ENCODE measurements around the gene UGCG.

The UGCG gene

DNA sequence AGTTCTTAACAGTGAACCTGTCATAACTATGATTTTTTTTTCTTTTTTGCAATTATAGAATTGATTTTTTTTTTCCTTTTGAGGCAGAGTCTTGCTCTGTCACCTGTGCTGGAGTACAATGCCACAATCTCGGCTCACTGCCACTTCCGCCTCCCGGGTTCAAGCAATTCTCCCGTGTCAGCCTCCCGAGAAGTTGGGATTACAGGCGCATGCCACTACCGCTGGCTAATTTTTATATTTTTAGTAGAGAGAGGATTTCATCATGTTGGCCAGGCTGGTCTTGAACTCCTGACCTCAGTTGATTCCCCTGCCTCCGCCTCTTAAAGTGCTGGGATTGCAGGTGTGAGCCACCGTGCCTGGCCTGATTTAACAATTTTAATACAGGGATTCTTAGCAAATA, 21.4 kb downstream of the UGCG start:
- TF ChIP-seq, protein P1, sequence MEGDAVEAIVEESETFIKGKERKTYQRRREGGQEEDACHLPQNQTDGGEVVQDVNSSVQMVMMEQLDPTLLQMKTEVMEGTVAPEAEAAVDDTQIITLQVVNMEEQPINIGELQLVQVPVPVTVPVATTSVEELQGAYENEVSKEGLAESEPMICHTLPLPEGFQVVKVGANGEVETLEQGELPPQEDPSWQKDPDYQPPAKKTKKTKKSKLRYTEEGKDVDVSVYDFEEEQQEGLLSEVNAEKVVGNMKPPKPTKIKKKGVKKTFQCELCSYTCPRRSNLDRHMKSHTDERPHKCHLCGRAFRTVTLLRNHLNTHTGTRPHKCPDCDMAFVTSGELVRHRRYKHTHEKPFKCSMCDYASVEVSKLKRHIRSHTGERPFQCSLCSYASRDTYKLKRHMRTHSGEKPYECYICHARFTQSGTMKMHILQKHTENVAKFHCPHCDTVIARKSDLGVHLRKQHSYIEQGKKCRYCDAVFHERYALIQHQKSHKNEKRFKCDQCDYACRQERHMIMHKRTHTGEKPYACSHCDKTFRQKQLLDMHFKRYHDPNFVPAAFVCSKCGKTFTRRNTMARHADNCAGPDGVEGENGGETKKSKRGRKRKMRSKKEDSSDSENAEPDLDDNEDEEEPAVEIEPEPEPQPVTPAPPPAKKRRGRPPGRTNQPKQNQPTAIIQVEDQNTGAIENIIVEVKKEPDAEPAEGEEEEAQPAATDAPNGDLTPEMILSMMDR (IDR thresholded peaks at IDR 0.05): no peak

DNA sequence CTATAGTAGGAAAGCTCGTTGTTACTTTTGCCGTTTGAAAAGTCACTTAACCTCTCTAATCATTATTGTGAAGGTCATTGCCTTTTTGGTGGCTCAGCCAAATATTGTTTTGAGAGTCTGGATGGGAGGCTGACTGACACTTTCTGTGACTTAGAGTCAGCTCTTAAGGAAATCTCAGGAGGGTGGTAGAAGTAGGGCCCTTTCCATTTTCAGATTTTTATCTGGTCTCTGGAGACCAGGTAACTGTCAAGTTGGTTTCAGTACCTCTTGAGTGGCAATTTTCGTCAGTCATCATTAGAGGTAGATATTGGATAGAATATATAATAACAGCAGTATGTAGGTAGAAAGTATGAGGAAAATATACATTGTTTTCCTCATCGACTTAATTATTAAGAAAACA, 23.3 kb downstream of the UGCG start:
- TF ChIP-seq, protein P1 (IDR thresholded peaks at IDR 0.05): no peak

DNA sequence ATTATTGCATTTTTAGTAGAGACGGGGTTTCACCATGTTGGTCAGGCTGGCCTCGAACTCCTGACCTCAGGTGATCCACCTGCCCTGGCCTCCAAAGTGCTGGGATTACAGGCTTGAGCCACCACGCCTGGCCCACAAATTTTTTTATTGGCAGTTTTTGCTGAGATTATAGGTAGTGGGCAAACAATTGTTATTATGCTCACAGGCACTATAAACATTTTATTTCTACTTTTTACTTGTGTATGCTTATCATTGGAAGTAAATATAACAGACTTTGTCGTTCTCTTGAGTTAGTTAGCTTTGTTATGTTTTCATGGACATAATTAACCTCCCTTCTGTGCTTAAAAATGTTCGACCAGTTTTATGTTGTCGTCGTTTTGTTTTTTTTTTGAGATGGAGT, 23.9 kb downstream of the UGCG start:
- TF ChIP-seq, protein P1 (IDR thresholded peaks at IDR 0.05): no peak

DNA sequence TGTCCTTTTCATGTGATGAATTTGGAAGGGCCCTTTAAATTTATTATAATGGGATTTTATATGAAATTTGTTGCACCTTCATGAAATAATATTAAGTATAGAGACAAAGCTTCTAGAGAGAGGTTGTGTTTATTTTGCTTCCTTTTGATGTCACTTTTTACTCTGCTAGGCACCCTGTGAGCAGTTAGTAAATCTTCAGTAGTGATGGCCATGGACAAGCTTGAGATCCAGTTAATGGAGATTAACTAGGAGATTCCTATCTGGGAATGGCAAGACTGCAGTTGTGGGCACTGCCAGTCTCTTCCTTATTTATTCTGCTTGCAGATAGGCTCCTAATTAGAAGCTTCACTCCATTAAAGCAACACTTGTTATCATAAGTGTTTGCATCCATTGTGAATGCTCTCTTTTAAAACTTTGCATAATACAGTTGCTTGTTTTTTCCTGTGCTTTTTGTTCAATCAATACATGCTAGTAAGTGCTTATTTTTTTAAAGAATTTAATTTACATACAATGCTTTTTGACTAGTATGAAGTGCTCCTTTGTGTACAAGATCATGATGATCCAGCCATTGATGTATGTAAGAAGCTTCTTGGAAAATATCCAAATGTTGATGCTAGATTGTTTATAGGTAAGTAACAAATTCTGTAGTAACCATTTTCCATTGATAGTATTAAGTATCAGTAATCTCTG, 25.9 kb downstream of the UGCG start:
- TF ChIP-seq, protein P1 (IDR thresholded peaks at IDR 0.05): no peak

DNA sequence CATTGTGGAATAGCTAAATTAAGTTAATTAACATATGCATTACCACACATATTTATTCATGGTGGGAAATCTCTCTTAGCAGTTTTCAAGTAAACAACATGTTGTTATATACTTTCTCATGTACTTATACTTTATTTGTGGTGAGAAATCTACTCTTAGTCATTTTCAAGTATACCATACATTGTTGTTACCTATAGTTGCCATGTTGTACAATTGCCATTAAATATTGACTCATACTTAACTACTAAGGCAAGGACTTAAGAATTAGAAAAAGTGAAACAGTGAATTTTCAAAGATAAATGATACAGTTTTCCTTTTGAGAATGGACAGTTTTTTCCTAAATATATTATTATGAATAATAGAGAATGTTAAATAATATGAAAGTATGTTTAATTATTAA, 27.7 kb downstream of the UGCG start:
- TF ChIP-seq, protein P1 (IDR thresholded peaks at IDR 0.05): no peak

DNA sequence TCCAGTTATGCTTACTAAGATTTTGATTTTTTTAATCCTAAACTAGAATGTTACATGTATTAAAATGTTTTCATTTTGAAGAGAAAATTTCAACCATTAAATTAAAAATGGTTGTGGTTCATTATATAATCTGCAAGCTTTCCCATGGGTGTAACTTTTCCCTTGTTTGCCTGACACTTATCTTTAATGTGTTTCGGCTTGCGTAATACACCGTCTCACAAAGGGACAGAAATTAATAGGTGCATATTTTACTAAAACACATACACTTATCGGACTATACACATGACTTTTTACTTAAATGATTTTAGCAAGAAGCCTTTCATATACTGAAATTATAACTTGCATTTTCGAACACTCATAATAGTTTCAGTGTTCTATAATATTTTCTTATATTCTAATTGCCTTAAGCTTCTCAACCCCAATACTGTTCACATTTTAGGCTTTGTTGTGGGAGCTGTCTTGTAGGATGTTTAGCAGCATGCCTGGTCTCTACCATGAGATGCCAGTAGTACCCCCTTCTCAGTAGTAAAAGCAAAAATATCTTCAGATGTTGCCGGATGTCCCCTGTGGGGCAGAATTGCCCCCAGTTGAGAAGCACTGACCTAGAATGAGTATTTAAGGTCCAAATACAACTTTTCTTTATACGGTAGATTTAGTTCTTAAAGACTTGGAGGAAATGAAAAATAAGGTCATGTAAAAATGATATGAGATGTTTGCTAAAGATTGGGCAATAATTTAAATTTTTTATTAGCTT, 28.6 kb downstream of the UGCG start:
- TF ChIP-seq, protein P1 (IDR thresholded peaks at IDR 0.05): no peak

DNA sequence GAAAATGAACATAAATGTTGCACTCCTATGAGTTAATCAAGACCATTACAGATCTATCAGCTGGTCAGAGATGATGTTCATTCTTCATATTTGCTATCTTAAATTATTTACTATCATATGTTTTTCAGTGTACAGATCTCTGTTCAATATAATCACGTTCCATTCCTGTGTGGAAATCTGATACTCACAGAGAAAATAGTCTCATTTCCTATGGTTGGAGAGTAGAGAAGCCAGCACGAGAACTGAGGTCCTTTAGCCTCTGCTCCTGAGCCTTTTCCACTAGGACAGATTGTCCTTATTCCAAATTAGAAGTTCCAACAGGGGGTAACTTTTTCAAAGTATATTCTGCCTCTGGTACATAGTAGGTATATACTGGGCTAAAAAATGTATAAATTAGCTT, 29.2 kb downstream of the UGCG start:
- TF ChIP-seq, protein P1 (IDR thresholded peaks at IDR 0.05): no peak
